H1 (cell line): ENCODE measurements around the gene RPL37. TPM values are rescaled to one million over a fixed set of nuclear protein-coding genes. Genes with fewer than 3 reads are reported as not detected.
A peak's percentile ranks its signal among the peaks of the same experiment; 100 is the strongest.

Source experiments
- BACH1 ChIP-seq: IDR thresholded peaks from 2 replicates; pipeline ENCODE4 v1.6.1; 2012; ENCODE audit warnings: low read length, improper control_type of control experiment
- BRCA1 ChIP-seq: IDR thresholded peaks from 2 replicates; pipeline ENCODE4 v1.6.1; 2012; ENCODE audit warnings: low read depth, low read length, improper control_type of control experiment
- CBX5 ChIP-seq: fragments of 300-800, 300-1000 bp; sonication (generic); IDR thresholded peaks from 2 replicates; pipeline ENCODE4 v1.7.1; 2016; ENCODE audit warnings: antibody characterized with exemption, low read length, low read depth
- E2F6 ChIP-seq: IDR thresholded peaks from 2 replicates; pipeline ENCODE4 v1.6.1; 2012; ENCODE audit warnings: inconsistent platforms
- EP300 ChIP-seq, 2 experiments: IDR thresholded peaks; 1 replicate in 1 of 2; 2 replicates in 1 of 2; pipeline ENCODE4 v1.6.1; 2011 to 2012; ENCODE audit warnings: low read depth in 2 of 2, low read length in 2 of 2, mild to moderate bottlenecking in 2 of 2, borderline replicate concordance in 1 of 2, inconsistent platforms in 1 of 2, moderate library complexity in 1 of 2
- GTF2F1 ChIP-seq: IDR thresholded peaks from 2 replicates; pipeline ENCODE4 v1.6.1; 2012; ENCODE audit warnings: low read depth, low read length, improper control_type of control experiment, borderline replicate concordance
- HDAC6 ChIP-seq: IDR thresholded peaks from one replicate; pipeline ENCODE4 v1.7.1; 2012; ENCODE audit warnings: low read depth, mild to moderate bottlenecking, inconsistent platforms, low read length, moderate library complexity
- JUN ChIP-seq: IDR thresholded peaks from 2 replicates; pipeline ENCODE4 v1.6.1; 2011; ENCODE audit warnings: low read depth, mild to moderate bottlenecking, improper control_type of control experiment, low read length
- KDM5A ChIP-seq: fragments of 200-600 bp; IDR thresholded peaks from 2 replicates; pipeline ENCODE4 v1.7.1; 2012; ENCODE audit warnings: mild to moderate bottlenecking, low read length, inconsistent platforms, mixed read lengths
- MAFK ChIP-seq: IDR thresholded peaks from 2 replicates; pipeline ENCODE4 v1.6.1; 2012; ENCODE audit warnings: low read depth, mild to moderate bottlenecking, improper control_type of control experiment, low read length
- POLR2AphosphoS5 ChIP-seq: IDR thresholded peaks from 2 replicates; pipeline ENCODE4 v1.6.1; 2011; ENCODE audit warnings: low read depth, low read length
- RBBP5 ChIP-seq: IDR thresholded peaks from 2 replicates; pipeline ENCODE4 v1.7.1; 2012; ENCODE audit warnings: low read depth, mild to moderate bottlenecking, inconsistent platforms, low read length, moderate library complexity, borderline replicate concordance
- SAP30 ChIP-seq: fragments of 300-600 bp; sonication (generic); IDR thresholded peaks from 2 replicates; pipeline ENCODE4 v1.7.1; 2012; ENCODE audit warnings: low read length, moderate library complexity, mild to moderate bottlenecking, inconsistent platforms; ENCODE audit not compliant: insufficient read depth, insufficient replicate concordance
- SIRT6 ChIP-seq: IDR thresholded peaks from one replicate; pipeline ENCODE4 v1.7.1; 2012; ENCODE audit warnings: low read length, inconsistent platforms
- SIX5 ChIP-seq: IDR thresholded peaks from 2 replicates; pipeline ENCODE4 v1.6.1; 2011; ENCODE audit warnings: mild to moderate bottlenecking, low read depth, low read length
- SP1 ChIP-seq: IDR thresholded peaks from 2 replicates; pipeline ENCODE4 v1.6.1; 2011; ENCODE audit warnings: low read depth, low read length
- SP2 ChIP-seq: IDR thresholded peaks from 2 replicates; pipeline ENCODE4 v1.6.1; 2012; ENCODE audit warnings: mild to moderate bottlenecking, low read length, inconsistent platforms
- SP4 ChIP-seq: IDR thresholded peaks from 2 replicates; pipeline ENCODE4 v1.6.1; 2012; ENCODE audit warnings: low read length, inconsistent platforms
- TAF1 ChIP-seq: IDR thresholded peaks from 2 replicates; pipeline ENCODE4 v1.6.1; 2011; ENCODE audit warnings: mild to moderate bottlenecking, low read depth, low read length
- USF2 ChIP-seq: IDR thresholded peaks from 2 replicates; pipeline ENCODE4 v1.6.1; 2011; ENCODE audit warnings: low read length, improper control_type of control experiment
- ZNF274 ChIP-seq: IDR thresholded peaks from 2 replicates; pipeline ENCODE4 v1.7.0; 2012; ENCODE audit warnings: low read length, borderline replicate concordance; ENCODE audit errors: extremely low read depth
- polyA plus RNA-seq, 7 experiments: library from polyadenylated mRNA; depleted of rRNA in 3 of 7; stranded (reverse) in 5 of 7; unstranded in 2 of 7; fragments of >200 nt in 5 of 7; fragments of 200-250 nt in 2 of 7; gene quantifications; 1 replicate in 5 of 7; 2 replicates in 1 of 7; 4 replicates in 1 of 7; pipeline versions ENCODE4 v1.2.1 to v1.2.3, GENCODE V29; 2011 to 2013; ENCODE audit warnings: missing spikeins in 2 of 7, mixed read lengths in 2 of 7
- total RNA-seq: library from RNA; stranded (reverse); fragmentation: NEBNext Ultra II Directional; extraction: Animal tissue kit (Norgen Biotek cat#: 25700); gene quantifications from 2 replicates; pipeline ENCODE4 v1.2.1, GENCODE V29; 2021
- TF ChIP-seq, protein P1 (sequence below): IDR thresholded peaks from 2 replicates; pipeline ENCODE4 v1.6.1; 2012; ENCODE audit warnings: inconsistent platforms

Gene RPL37
- total and polyA plus RNA-seq, 2 of the 8 experiments (the other 6 are each of a cell fraction or from before 2014, with no cell fraction given), result 467 to 1,534 TPM

DNA sequence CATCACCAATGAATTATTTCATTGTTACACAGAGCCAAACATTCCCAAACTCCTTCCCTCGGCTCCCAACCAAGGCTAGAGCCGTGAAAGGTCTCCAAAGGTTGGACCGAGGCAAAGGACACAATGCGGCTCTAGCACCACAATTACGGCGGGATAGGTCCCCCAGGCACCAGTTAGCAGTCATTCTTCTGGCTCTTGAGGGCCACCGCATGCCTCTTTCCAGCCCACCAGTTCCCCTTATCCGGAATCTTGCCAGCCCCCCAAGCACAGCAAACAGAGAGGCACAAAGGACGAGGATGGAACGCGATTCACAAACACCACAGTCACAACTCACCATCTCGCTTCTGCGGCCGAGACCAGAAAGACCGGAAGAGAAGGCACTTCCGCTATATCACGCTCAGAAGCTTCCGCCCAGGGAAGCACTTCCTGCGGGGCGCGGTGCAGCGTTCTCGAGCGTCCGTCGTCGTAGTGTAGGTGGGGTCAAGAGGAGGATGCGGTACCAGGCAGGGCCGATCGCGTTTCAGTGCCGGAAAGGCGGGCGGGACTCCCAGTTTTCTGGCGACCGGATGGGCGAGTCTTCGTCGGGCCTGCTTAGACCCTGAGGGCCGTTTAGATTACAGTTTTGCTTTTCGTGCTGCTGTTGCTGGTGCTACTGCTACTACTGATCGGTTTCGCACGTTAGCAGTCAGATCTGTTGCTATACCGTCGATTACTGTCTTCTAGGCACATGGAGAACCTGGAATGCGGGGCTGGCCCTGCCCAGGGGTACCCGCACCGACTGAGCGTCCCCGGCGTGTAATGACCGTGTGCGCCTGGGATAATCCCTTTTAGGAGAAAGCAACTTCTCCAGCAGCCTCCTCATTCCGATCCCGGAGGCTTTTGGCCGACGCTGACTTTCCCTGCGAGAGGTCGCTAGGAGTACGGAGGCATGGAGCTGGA lies at the start of gene RPL37 (continued):
- TF ChIP-seq, protein P1, sequence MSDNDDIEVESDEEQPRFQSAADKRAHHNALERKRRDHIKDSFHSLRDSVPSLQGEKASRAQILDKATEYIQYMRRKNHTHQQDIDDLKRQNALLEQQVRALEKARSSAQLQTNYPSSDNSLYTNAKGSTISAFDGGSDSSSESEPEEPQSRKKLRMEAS, result peak; percentile 79
- TF ChIP-seq JUN (no peak), GTF2F1 (peak; percentile 92; the same call in 1 of the 2 replicates), ZNF274 (no peak), POLR2AphosphoS5 (peak; percentile 98), EP300 (IDR thresholded peaks at IDR 0.05; ENCODE audit: borderline replicate concordance in 1 of 2, low read depth in 2 of 2, low read length in 2 of 2) (peak in 1 of 2 experiments; percentile 47; a peak in 1 of 3 replicates), SP1 (peak; percentile 72), TAF1 (peak; percentile 97), SAP30 (peak; percentile 58), CBX5 (no peak), SP2 (no peak), BACH1 (no peak), E2F6 (peak; percentile 78), SIX5 (peak; percentile 33; the same call in 1 of the 2 replicates), BRCA1 (0 out of 2 replicates have a peak, but pooled peaks have one; percentile 23), SP4 (peak; percentile 88), USF2 (no peak), HDAC6 (no peak), MAFK (no peak), SIRT6 (no peak), RBBP5 (peak; percentile 94), KDM5A (peak; percentile 59; the same call in 1 of the 2 replicates)
